Measurements from ENCODE around the gene BST1. TPM values are rescaled to one million over a fixed set of nuclear protein-coding genes. Genes with fewer than 3 reads are reported as not detected.

BST1 gene
- total RNA-seq, 1 experiment from 2014 or later = 0.41 TPM

DNA sequence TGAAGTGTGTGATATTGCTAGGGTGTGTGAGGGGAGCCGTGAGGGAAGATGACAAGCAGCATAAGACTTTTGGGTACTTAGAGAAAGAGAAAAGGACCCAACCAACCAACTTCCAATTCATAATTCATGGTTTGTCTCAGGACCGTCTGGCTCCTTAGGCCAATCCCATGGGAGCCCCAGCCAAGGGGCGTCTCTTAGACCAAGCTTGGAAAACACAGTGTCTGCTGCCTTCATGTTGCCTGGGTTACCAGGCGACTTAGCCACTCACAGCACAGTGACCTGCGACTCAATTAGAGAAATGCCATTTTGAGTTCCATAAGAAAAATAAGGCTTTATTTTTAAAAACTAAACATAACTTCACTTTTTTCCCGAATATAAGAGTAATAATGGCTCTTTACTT is 32.7 kb downstream of the BST1 start:
- Histone ChIP-seq H3K4me1 (no peaks in the 10 kb centered on the region), H3K9me3 (no peaks in the 10 kb centered on the region), H3K27me3 (replicated peaks; ENCODE audit: control insufficient read depth, insufficient read depth, low read length) (no peaks in the 10 kb centered on the region), H3K36me3 (ENCODE audit: control insufficient read depth, insufficient read depth, low read length) (no peaks in the 10 kb centered on the region), H3K4me3 (ENCODE audit: low read depth, low read length) (no peak overlapping the region)
- no peaks in the 10 kb centered on the region for H3K36me3 Mint-ChIP-seq (ENCODE audit: insufficient read depth, unreplicated experiment)
- H3K4me1 Mint-ChIP-seq (ENCODE audit: low read depth, unreplicated experiment) = no peaks in the 10 kb centered on the region
- peaks cover 6% of the 10 kb centered on the region for H3K27me3 Mint-ChIP-seq (ENCODE audit: insufficient read depth, unreplicated experiment)
- H3K4me3 Mint-ChIP-seq (ENCODE audit: unreplicated experiment) = no peak overlapping the region
- TF ChIP-seq, protein P1, sequence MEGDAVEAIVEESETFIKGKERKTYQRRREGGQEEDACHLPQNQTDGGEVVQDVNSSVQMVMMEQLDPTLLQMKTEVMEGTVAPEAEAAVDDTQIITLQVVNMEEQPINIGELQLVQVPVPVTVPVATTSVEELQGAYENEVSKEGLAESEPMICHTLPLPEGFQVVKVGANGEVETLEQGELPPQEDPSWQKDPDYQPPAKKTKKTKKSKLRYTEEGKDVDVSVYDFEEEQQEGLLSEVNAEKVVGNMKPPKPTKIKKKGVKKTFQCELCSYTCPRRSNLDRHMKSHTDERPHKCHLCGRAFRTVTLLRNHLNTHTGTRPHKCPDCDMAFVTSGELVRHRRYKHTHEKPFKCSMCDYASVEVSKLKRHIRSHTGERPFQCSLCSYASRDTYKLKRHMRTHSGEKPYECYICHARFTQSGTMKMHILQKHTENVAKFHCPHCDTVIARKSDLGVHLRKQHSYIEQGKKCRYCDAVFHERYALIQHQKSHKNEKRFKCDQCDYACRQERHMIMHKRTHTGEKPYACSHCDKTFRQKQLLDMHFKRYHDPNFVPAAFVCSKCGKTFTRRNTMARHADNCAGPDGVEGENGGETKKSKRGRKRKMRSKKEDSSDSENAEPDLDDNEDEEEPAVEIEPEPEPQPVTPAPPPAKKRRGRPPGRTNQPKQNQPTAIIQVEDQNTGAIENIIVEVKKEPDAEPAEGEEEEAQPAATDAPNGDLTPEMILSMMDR (IDR thresholded peaks at IDR 0.05; ENCODE audit: insufficient read depth in 1 of 2, low read depth in 1 of 2, low read length in 1 of 2, severe bottlenecking in 1 of 2, unreplicated experiment in 1 of 2) = no peak
- BruUV-seq (replicated peaks) = no TSS peak
- intact Hi-C loops (cut with micrococcal nuclease; ENCODE audit: unreplicated experiment) = no loop called here
- DNase-seq = no peak
- peaks cover 6% of the 10 kb centered on the region for H3K9me3 Mint-ChIP-seq (ENCODE audit: unreplicated experiment)
- POLR2A ChIA-PET = no interaction called here
- CTCF ChIA-PET = no interaction called here
- H3K27ac Mint-ChIP-seq (ENCODE audit: unreplicated experiment) = no peak overlapping the region

DNA sequence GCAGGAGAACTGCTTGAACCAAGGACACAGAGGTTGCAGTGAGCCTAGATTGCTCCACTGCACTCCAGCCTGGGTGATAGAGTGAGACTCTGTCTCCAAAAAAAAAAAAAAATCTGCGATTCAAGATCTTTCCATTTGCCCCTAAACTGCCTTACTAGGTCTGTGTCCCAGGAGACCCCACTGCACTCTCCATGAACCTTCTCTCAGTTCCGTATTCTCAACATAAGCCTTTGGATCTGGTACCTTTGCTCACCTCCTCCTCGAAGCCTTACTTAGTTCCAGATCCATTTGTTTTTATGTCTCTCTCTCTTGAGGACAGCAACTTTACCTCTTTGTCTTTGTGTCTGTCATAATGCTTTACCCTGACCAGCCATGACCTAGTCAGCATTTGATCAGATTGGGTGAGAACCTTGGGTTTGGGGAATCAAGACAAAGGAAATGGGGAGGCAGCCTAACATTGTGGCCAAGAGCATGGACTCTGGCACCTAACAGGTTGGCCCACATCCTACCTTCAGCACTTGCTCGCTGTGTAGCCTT is 33.7 kb downstream of the BST1 start:
- no peaks in the 10 kb centered on the region for H3K9me3 ChIP-seq
- BruUV-seq (replicated peaks) = no TSS peak
- ChIA-PET CTCF (no interaction called here), POLR2A (no interaction called here)
- TF ChIP-seq, protein P1 (IDR thresholded peaks at IDR 0.05; ENCODE audit: insufficient read depth in 1 of 2, low read depth in 1 of 2, low read length in 1 of 2, severe bottlenecking in 1 of 2, unreplicated experiment in 1 of 2) = no peak
- intact Hi-C loops (cut with micrococcal nuclease; ENCODE audit: unreplicated experiment) = no loop called here
- H3K4me3 ChIP-seq (ENCODE audit: low read depth, low read length) = no peak overlapping the region
- no peak overlapping the region for H3K4me3 Mint-ChIP-seq (ENCODE audit: unreplicated experiment)
- DNase-seq = no peak
- H3K36me3 ChIP-seq (ENCODE audit: control insufficient read depth, insufficient read depth, low read length) = no peaks in the 10 kb centered on the region
- H3K27me3 ChIP-seq (replicated peaks; ENCODE audit: control insufficient read depth, insufficient read depth, low read length) = no peaks in the 10 kb centered on the region
- H3K4me1 Mint-ChIP-seq (ENCODE audit: low read depth, unreplicated experiment) = no peaks in the 10 kb centered on the region
- peaks cover 6% of the 10 kb centered on the region for H3K27me3 Mint-ChIP-seq (ENCODE audit: insufficient read depth, unreplicated experiment)
- no peak overlapping the region for H3K27ac Mint-ChIP-seq (ENCODE audit: unreplicated experiment)
- H3K9me3 Mint-ChIP-seq (ENCODE audit: unreplicated experiment) = peaks cover 6% of the 10 kb centered on the region
- H3K36me3 Mint-ChIP-seq (ENCODE audit: insufficient read depth, unreplicated experiment) = no peaks in the 10 kb centered on the region
- no peaks in the 10 kb centered on the region for H3K4me1 ChIP-seq

DNA sequence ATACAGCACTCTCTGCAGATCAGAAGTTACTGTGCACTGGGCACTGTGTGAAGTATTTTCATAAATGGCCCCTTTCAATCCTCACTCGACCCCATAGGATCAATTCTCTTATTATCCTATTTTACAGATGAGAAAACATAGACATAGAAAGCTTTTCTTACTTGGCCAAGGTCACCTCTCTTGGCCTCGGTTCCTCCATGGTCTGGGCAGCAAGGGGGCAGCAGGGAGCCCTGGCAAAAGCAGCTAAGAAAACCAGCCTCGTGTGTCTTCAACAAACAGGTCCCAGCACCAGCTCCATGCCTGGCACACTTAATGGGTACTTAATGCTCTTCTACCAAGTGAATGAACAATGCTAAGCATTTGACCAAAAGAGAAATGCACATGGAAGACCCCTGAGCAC is 34.4 kb downstream of the BST1 start:
- Histone ChIP-seq H3K36me3 (ENCODE audit: control insufficient read depth, insufficient read depth, low read length) (no peaks in the 10 kb centered on the region), H3K4me1 (no peaks in the 10 kb centered on the region), H3K9me3 (no peaks in the 10 kb centered on the region), H3K4me3 (ENCODE audit: low read depth, low read length) (no peak overlapping the region), H3K27me3 (replicated peaks; ENCODE audit: control insufficient read depth, insufficient read depth, low read length) (no peaks in the 10 kb centered on the region)
- ChIA-PET POLR2A (no interaction called here), CTCF (no interaction called here)
- H3K27me3 Mint-ChIP-seq (ENCODE audit: insufficient read depth, unreplicated experiment) = peaks cover 6% of the 10 kb centered on the region
- H3K36me3 Mint-ChIP-seq (ENCODE audit: insufficient read depth, unreplicated experiment) = no peaks in the 10 kb centered on the region
- TF ChIP-seq, protein P1 (IDR thresholded peaks at IDR 0.05; ENCODE audit: insufficient read depth in 1 of 2, low read depth in 1 of 2, low read length in 1 of 2, severe bottlenecking in 1 of 2, unreplicated experiment in 1 of 2) = no peak
- H3K4me1 Mint-ChIP-seq (ENCODE audit: low read depth, unreplicated experiment) = no peaks in the 10 kb centered on the region
- BruUV-seq (replicated peaks) = no TSS peak
- H3K9me3 Mint-ChIP-seq (ENCODE audit: unreplicated experiment) = peaks cover 11% of the 10 kb centered on the region
- no peak for DNase-seq
- no peak overlapping the region for H3K27ac Mint-ChIP-seq (ENCODE audit: unreplicated experiment)
- intact Hi-C loops (cut with micrococcal nuclease; ENCODE audit: unreplicated experiment) = no loop called here
- no peak overlapping the region for H3K4me3 Mint-ChIP-seq (ENCODE audit: unreplicated experiment)
